ENCODE results near the gene LRRC52. TPM values are rescaled to one million over a fixed set of nuclear protein-coding genes. Genes with fewer than 3 reads are reported as not detected.
"Not testable (repeated sequence)": the region's sequence is repeated elsewhere in the genome, so short reads cannot be mapped to it uniquely, and the experiment has no call there.

The LRRC52 gene
- polyA plus RNA-seq, 2 donors, result not detected

- Histone ChIP-seq H3K9me3 (ENCODE audit: control insufficient read depth in 2 of 2, insufficient read depth in 1 of 2, low read depth in 1 of 2, low read length in 1 of 2) (no peaks in the 10 kb centered on the region), H3K4me1 (ENCODE audit: control insufficient read depth in 2 of 2, insufficient read depth in 2 of 2, low read length in 1 of 2) (no peaks in the 10 kb centered on the region), H3K4me3 (ENCODE audit: low read depth in 1 of 2, low read length in 2 of 2) (no peak overlapping the region), H3K27ac (ENCODE audit: low read depth in 2 of 2, low read length in 1 of 2) (no peak overlapping the region), H3K27me3 (ENCODE audit: control insufficient read depth in 1 of 2, insufficient read depth in 2 of 2, low read length in 2 of 2) (peaks cover 0 to 3% of the 10 kb centered on the region in 2 donors), H3K36me3 (ENCODE audit: control insufficient read depth in 2 of 2, insufficient read depth in 2 of 2, low read length in 1 of 2) (no peaks in the 10 kb centered on the region)
- WGBS, 2 donors, result 52 to 64% methylated on average over 2 of the region's 2 CpGs
Observed at GRCh38 chr1:165576536-165576935, 32.7 kb downstream of the LRRC52 start.

- WGBS, 2 donors, result 84 to 88% methylated on average over 3 of the region's 3 CpGs
- no peaks in the 10 kb centered on the region for H3K36me3 ChIP-seq (ENCODE audit: control insufficient read depth in 2 of 2, insufficient read depth in 2 of 2, low read length in 1 of 2)
- H3K27me3 ChIP-seq (ENCODE audit: control insufficient read depth in 1 of 2, insufficient read depth in 2 of 2, low read length in 2 of 2), result peaks cover 0 to under 1% of the 10 kb centered on the region in 2 donors
- H3K27ac ChIP-seq (ENCODE audit: low read depth in 2 of 2, low read length in 1 of 2), result no peak overlapping the region
- no peaks in the 10 kb centered on the region for H3K9me3 ChIP-seq (ENCODE audit: control insufficient read depth in 2 of 2, insufficient read depth in 1 of 2, low read depth in 1 of 2, low read length in 1 of 2)
- no peaks in the 10 kb centered on the region for H3K4me1 ChIP-seq (ENCODE audit: control insufficient read depth in 2 of 2, insufficient read depth in 2 of 2, low read length in 1 of 2)
- H3K4me3 ChIP-seq (ENCODE audit: low read depth in 1 of 2, low read length in 2 of 2), result no peak overlapping the region
Observed at GRCh38 chr1:165577707-165578106, 33.9 kb downstream of the LRRC52 start.

GRCh38 chr1:165580931-165581871 is 37.4 kb downstream of the LRRC52 start:
- no peaks in the 10 kb centered on the region for H3K27me3 ChIP-seq (ENCODE audit: control insufficient read depth in 1 of 2, insufficient read depth in 2 of 2, low read length in 2 of 2)
- H3K27ac ChIP-seq (ENCODE audit: low read depth in 2 of 2, low read length in 1 of 2), result no peak overlapping the region
- 92 to 95% methylated on average over 24 of the region's 24 CpGs for WGBS, 2 donors
- no peaks in the 10 kb centered on the region for H3K4me1 ChIP-seq (ENCODE audit: control insufficient read depth in 2 of 2, insufficient read depth in 2 of 2, low read length in 1 of 2)
- H3K9me3 ChIP-seq (ENCODE audit: control insufficient read depth in 2 of 2, insufficient read depth in 1 of 2, low read depth in 1 of 2, low read length in 1 of 2), result no peaks in the 10 kb centered on the region
- H3K4me3 ChIP-seq (ENCODE audit: low read depth in 1 of 2, low read length in 2 of 2), result no peak overlapping the region
- H3K36me3 ChIP-seq (ENCODE audit: control insufficient read depth in 2 of 2, insufficient read depth in 2 of 2, low read length in 1 of 2), result no peaks in the 10 kb centered on the region

GRCh38 chr1:165581926-165582325 is 38.1 kb downstream of the LRRC52 start:
- Histone ChIP-seq H3K27me3 (ENCODE audit: control insufficient read depth in 1 of 2, insufficient read depth in 2 of 2, low read length in 2 of 2) (no peaks in the 10 kb centered on the region), H3K4me1 (ENCODE audit: control insufficient read depth in 2 of 2, insufficient read depth in 2 of 2, low read length in 1 of 2) (no peaks in the 10 kb centered on the region)
- WGBS, 2 donors, result 97 to 98% methylated on average over 25 of the region's 25 CpGs

GRCh38 chr1:165586398-165586797 is 42.6 kb downstream of the LRRC52 start:
- WGBS, 2 donors, result 69 to 74% methylated on average over 3 of the region's 3 CpGs
- H3K4me3 ChIP-seq (ENCODE audit: low read depth in 1 of 2, low read length in 2 of 2), result no peak overlapping the region
- no peaks in the 10 kb centered on the region for H3K36me3 ChIP-seq (ENCODE audit: control insufficient read depth in 2 of 2, insufficient read depth in 2 of 2, low read length in 1 of 2)
- no peak overlapping the region for H3K27ac ChIP-seq (ENCODE audit: low read depth in 2 of 2, low read length in 1 of 2)
- H3K9me3 ChIP-seq (ENCODE audit: control insufficient read depth in 2 of 2, insufficient read depth in 1 of 2, low read depth in 1 of 2, low read length in 1 of 2), result no peaks in the 10 kb centered on the region
- no peaks in the 10 kb centered on the region for H3K4me1 ChIP-seq (ENCODE audit: control insufficient read depth in 2 of 2, insufficient read depth in 2 of 2, low read length in 1 of 2)
- no peaks in the 10 kb centered on the region for H3K27me3 ChIP-seq (ENCODE audit: control insufficient read depth in 1 of 2, insufficient read depth in 2 of 2, low read length in 2 of 2)

More at GRCh38 chr1:165581926-165582325, 38.1 kb downstream of the LRRC52 start:
- Histone ChIP-seq H3K9me3 (ENCODE audit: control insufficient read depth in 2 of 2, insufficient read depth in 1 of 2, low read depth in 1 of 2, low read length in 1 of 2) (no peaks in the 10 kb centered on the region), H3K36me3 (ENCODE audit: control insufficient read depth in 2 of 2, insufficient read depth in 2 of 2, low read length in 1 of 2) (no peaks in the 10 kb centered on the region), H3K27ac (ENCODE audit: low read depth in 2 of 2, low read length in 1 of 2) (no peak overlapping the region), H3K4me3 (ENCODE audit: low read depth in 1 of 2, low read length in 2 of 2) (no peak overlapping the region)

GRCh38 chr1:165591391-165591790 is 47.6 kb downstream of the LRRC52 start:
- not testable (repeated sequence) for H3K9me3 ChIP-seq (ENCODE audit: control insufficient read depth in 2 of 2, insufficient read depth in 1 of 2, low read depth in 1 of 2, low read length in 1 of 2); H3K27ac ChIP-seq (ENCODE audit: low read depth in 2 of 2, low read length in 1 of 2); H3K4me3 ChIP-seq (ENCODE audit: low read depth in 1 of 2, low read length in 2 of 2); H3K27me3 ChIP-seq (ENCODE audit: control insufficient read depth in 1 of 2, insufficient read depth in 2 of 2, low read length in 2 of 2); H3K4me1 ChIP-seq (ENCODE audit: control insufficient read depth in 2 of 2, insufficient read depth in 2 of 2, low read length in 1 of 2); H3K36me3 ChIP-seq (ENCODE audit: control insufficient read depth in 2 of 2, insufficient read depth in 2 of 2, low read length in 1 of 2)
- WGBS, 2 donors, result 74 to 80% methylated on average over 4 of the region's 4 CpGs

- no peaks in the 10 kb centered on the region for H3K36me3 ChIP-seq (ENCODE audit: control insufficient read depth in 2 of 2, insufficient read depth in 2 of 2, low read length in 1 of 2)
- H3K4me1 ChIP-seq (ENCODE audit: control insufficient read depth in 2 of 2, insufficient read depth in 2 of 2, low read length in 1 of 2), result no peaks in the 10 kb centered on the region
- 1 to 2% methylated on average over 10 of the region's 10 CpGs for WGBS, 2 donors
- no peaks in the 10 kb centered on the region for H3K9me3 ChIP-seq (ENCODE audit: control insufficient read depth in 2 of 2, insufficient read depth in 1 of 2, low read depth in 1 of 2, low read length in 1 of 2)
- H3K4me3 ChIP-seq (ENCODE audit: low read depth in 1 of 2, low read length in 2 of 2), result no peak overlapping the region
- no peak overlapping the region for H3K27ac ChIP-seq (ENCODE audit: low read depth in 2 of 2, low read length in 1 of 2)
- no peaks in the 10 kb centered on the region for H3K27me3 ChIP-seq (ENCODE audit: control insufficient read depth in 1 of 2, insufficient read depth in 2 of 2, low read length in 2 of 2)
Observed at GRCh38 chr1:165592945-165593823, 49.4 kb downstream of the LRRC52 start.

GRCh38 chr1:165595246-165595938 is 51.6 kb downstream of the LRRC52 start:
- Histone ChIP-seq H3K9me3 (ENCODE audit: control insufficient read depth in 2 of 2, insufficient read depth in 1 of 2, low read depth in 1 of 2, low read length in 1 of 2) (no peaks in the 10 kb centered on the region), H3K4me1 (ENCODE audit: control insufficient read depth in 2 of 2, insufficient read depth in 2 of 2, low read length in 1 of 2) (no peaks in the 10 kb centered on the region), H3K4me3 (ENCODE audit: low read depth in 1 of 2, low read length in 2 of 2) (no peak overlapping the region), H3K36me3 (ENCODE audit: control insufficient read depth in 2 of 2, insufficient read depth in 2 of 2, low read length in 1 of 2) (no peaks in the 10 kb centered on the region), H3K27ac (ENCODE audit: low read depth in 2 of 2, low read length in 1 of 2) (no peak overlapping the region), H3K27me3 (ENCODE audit: control insufficient read depth in 1 of 2, insufficient read depth in 2 of 2, low read length in 2 of 2) (no peaks in the 10 kb centered on the region)
- 60 to 66% methylated on average over 1 of the region's 1 CpG for WGBS, 2 donors

Data from esophagus (tissue), 2 donors.